ENCODE data around the gene KCND3.

DNA sequence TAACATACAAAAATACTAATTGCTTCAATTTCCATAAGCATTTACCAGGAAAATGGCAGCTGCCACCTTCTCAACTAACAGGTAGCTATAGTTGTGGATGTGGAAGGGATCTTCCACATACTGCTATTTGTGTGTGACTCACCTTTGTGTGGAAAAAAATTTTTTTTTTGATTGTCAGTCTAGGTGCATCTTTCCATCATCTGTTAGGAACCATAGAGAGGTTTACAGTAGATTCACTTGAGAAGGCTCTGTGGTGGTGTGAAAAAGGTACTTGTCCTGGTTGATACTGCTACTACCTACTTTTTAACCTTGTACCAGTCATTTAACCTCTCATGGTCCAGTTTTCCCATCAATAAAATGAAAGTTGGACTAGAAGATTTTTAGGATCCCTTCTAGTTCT lies 220.8 kb downstream of the KCND3 start:
- TF ChIP-seq, protein P1, sequence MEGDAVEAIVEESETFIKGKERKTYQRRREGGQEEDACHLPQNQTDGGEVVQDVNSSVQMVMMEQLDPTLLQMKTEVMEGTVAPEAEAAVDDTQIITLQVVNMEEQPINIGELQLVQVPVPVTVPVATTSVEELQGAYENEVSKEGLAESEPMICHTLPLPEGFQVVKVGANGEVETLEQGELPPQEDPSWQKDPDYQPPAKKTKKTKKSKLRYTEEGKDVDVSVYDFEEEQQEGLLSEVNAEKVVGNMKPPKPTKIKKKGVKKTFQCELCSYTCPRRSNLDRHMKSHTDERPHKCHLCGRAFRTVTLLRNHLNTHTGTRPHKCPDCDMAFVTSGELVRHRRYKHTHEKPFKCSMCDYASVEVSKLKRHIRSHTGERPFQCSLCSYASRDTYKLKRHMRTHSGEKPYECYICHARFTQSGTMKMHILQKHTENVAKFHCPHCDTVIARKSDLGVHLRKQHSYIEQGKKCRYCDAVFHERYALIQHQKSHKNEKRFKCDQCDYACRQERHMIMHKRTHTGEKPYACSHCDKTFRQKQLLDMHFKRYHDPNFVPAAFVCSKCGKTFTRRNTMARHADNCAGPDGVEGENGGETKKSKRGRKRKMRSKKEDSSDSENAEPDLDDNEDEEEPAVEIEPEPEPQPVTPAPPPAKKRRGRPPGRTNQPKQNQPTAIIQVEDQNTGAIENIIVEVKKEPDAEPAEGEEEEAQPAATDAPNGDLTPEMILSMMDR (IDR thresholded peaks at IDR 0.05; ENCODE audit: low read length) = no peak
- TF ChIP-seq EZH2 (IDR thresholded peaks at IDR 0.05; ENCODE audit: borderline replicate concordance, low read length) = no peak
